GM19025 (cell line): ENCODE measurements around the gene DBN1.
"Not testable (repeated sequence)": the region's sequence is repeated elsewhere in the genome, so short reads cannot be mapped to it uniquely, and the experiment has no call there.

Experiments
- ATAC-seq: cut with Tn5 transposase; IDR thresholded peaks from one replicate; pipeline ENCODE4 v1.9.1; 2021; ENCODE audit warnings: mild to moderate bottlenecking, low read depth, moderate library complexity; ENCODE audit not compliant: unreplicated experiment

DBN1 gene

GRCh38 chr5:177491983-177492746 lies 18.7 kb upstream of the DBN1 start:
- no peak for ATAC-seq

- ATAC-seq: no peak
These were observed 18.1 kb upstream of the DBN1 start for GRCh38 chr5:177491429-177491945.

- no peak for ATAC-seq
These were observed 17.6 kb upstream of the DBN1 start for GRCh38 chr5:177490992-177491391.

GRCh38 chr5:177490311-177490991 lies 17.0 kb upstream of the DBN1 start:
- ATAC-seq: no peak

- ATAC-seq: no peak
These were observed 15.8 kb upstream of the DBN1 start for GRCh38 chr5:177489119-177489716.

GRCh38 chr5:177487975-177488374 lies 14.5 kb upstream of the DBN1 start:
- no peak for ATAC-seq

GRCh38 chr5:177487144-177487543 lies 13.7 kb upstream of the DBN1 start:
- no peak for ATAC-seq

GRCh38 chr5:177486256-177486655 lies 12.8 kb upstream of the DBN1 start:
- no peak for ATAC-seq

- not testable (repeated sequence) for ATAC-seq
These were observed 12.3 kb upstream of the DBN1 start for GRCh38 chr5:177485753-177486152.

- ATAC-seq: no peak
These were observed 11.6 kb upstream of the DBN1 start for GRCh38 chr5:177484902-177485549.

GRCh38 chr5:177483994-177484901 lies 10.8 kb upstream of the DBN1 start:
- no peak for ATAC-seq

GRCh38 chr5:177483042-177483441 lies 9.6 kb upstream of the DBN1 start:
- no peak for ATAC-seq

- ATAC-seq: no peak
These were observed 8.9 kb upstream of the DBN1 start for GRCh38 chr5:177482359-177482795.

GRCh38 chr5:177479774-177480173 lies 6.3 kb upstream of the DBN1 start:
- no peak for ATAC-seq

GRCh38 chr5:177478711-177479646 lies 5.5 kb upstream of the DBN1 start:
- no peak for ATAC-seq

GRCh38 chr5:177477701-177478477 lies 4.5 kb upstream of the DBN1 start:
- no peak for ATAC-seq

GRCh38 chr5:177476531-177477233 lies 3.2 kb upstream of the DBN1 start:
- ATAC-seq: no peak
